Activated T-cell treated with anti-CD3 and anti-CD28 coated beads for 1 hour (primary cell): ENCODE measurements around the gene TSC22D2.

Experiments used
- DNase-seq: peaks from one replicate; pipeline ENCODE4 v3.0.0-alpha.2; 2020; ENCODE audit warnings: low read depth

Gene TSC22D2

GRCh38 chr3:150385296-150386242, 22.5 kb upstream of the TSC22D2 start:
- no peak for DNase-seq

GRCh38 chr3:150388498-150389418, 19.3 kb upstream of the TSC22D2 start:
- no peak for DNase-seq

- DNase-seq = no peak
These were observed 18.0 kb upstream of the TSC22D2 start for GRCh38 chr3:150390087-150390486.

- DNase-seq = no peak
These were observed 16.9 kb upstream of the TSC22D2 start for GRCh38 chr3:150391161-150391560.

- no peak for DNase-seq
These were observed 14.4 kb upstream of the TSC22D2 start for GRCh38 chr3:150393745-150394144.

GRCh38 chr3:150394606-150395005, 13.5 kb upstream of the TSC22D2 start:
- no peak for DNase-seq

GRCh38 chr3:150396491-150396890, 11.6 kb upstream of the TSC22D2 start:
- DNase-seq = no peak

GRCh38 chr3:150396956-150397550, 11.0 kb upstream of the TSC22D2 start:
- no peak for DNase-seq

GRCh38 chr3:150399060-150399459, 9.0 kb upstream of the TSC22D2 start:
- DNase-seq = no peak

- no peak for DNase-seq
These were observed 6.8 kb upstream of the TSC22D2 start for GRCh38 chr3:150401285-150401684.

GRCh38 chr3:150402217-150402616, 5.9 kb upstream of the TSC22D2 start:
- DNase-seq = no peak

- DNase-seq = no peak
These were observed 4.1 kb upstream of the TSC22D2 start for GRCh38 chr3:150404023-150404422.

GRCh38 chr3:150407051-150407807, 869 bp upstream of the TSC22D2 start:
- no peak for DNase-seq

GRCh38 chr3:150407808-150408220, 284 bp upstream of the TSC22D2 start:
- no peak for DNase-seq

- no peak for DNase-seq
These were observed 1.0 kb downstream of the TSC22D2 start for GRCh38 chr3:150409125-150409511.

GRCh38 chr3:150409512-150410310, 1.6 kb downstream of the TSC22D2 start:
- DNase-seq = peak; percentile 49

- DNase-seq = peak; percentile 9
These were observed 2.4 kb downstream of the TSC22D2 start for GRCh38 chr3:150410311-150411105.

GRCh38 chr3:150411106-150411460, 3.0 kb downstream of the TSC22D2 start:
- no peak for DNase-seq

GRCh38 chr3:150411546-150411945, 3.4 kb downstream of the TSC22D2 start:
- DNase-seq = no peak

GRCh38 chr3:150411976-150412375, 3.9 kb downstream of the TSC22D2 start:
- no peak for DNase-seq
